ENCODE data around the gene PDE8B. TPM values are rescaled to one million over a fixed set of nuclear protein-coding genes. Genes with fewer than 3 reads are reported as not detected.

Gene PDE8B
- total RNA-seq, 1 donor from 2014 or later: 1.1 TPM

DNA sequence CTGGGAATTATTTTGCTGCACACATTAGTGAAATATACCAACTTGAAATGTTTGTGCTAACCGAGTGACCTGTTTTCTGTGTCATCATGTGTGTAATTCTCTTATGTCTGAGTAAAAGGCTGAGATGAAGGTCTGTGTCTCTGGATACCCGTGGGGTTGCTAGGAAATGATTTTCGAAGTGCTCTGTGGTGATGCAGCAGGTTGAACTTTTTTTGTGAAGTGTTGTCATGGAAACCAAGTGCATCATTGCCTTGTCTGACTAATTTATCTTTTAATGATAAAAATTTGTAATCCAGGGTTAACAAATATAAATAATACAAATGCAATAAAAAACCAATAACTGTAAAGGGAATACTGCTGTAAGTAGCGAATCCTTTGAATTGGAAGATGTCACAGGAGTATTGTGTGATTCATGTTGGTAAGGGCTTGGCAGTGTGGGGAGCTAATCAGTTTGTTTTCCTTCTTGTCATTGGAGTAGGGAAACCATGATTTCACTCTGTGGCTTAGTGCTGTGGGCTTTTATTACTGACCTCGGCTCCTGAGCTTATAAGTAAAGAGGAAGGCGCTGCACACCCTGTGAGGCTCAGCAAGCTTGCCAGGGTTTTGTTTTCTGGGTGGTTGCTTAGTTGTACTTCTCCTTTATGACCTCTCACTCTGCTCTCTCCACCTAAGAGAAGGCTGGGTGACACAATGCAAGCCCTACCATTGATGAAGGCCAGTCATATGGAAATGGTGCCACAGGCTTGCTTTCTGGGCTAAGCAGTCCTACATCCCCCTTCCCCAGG is 22.3 kb downstream of the PDE8B start:
- Mint-ChIP-seq H3K4me1 (ENCODE audit: low read depth) (no peaks in the 10 kb centered on the region), H3K27me3 (ENCODE audit: low read depth) (no peaks in the 10 kb centered on the region), H3K27ac (ENCODE audit: unreplicated experiment) (no peak overlapping the region), H3K9me3 (ENCODE audit: low read depth) (peaks cover 7% of the 10 kb centered on the region), H3K36me3 (ENCODE audit: low read depth) (peaks cover 3% of the 10 kb centered on the region), H3K4me3 (ENCODE audit: unreplicated experiment) (no peak overlapping the region)
- TF ChIP-seq, protein P1, sequence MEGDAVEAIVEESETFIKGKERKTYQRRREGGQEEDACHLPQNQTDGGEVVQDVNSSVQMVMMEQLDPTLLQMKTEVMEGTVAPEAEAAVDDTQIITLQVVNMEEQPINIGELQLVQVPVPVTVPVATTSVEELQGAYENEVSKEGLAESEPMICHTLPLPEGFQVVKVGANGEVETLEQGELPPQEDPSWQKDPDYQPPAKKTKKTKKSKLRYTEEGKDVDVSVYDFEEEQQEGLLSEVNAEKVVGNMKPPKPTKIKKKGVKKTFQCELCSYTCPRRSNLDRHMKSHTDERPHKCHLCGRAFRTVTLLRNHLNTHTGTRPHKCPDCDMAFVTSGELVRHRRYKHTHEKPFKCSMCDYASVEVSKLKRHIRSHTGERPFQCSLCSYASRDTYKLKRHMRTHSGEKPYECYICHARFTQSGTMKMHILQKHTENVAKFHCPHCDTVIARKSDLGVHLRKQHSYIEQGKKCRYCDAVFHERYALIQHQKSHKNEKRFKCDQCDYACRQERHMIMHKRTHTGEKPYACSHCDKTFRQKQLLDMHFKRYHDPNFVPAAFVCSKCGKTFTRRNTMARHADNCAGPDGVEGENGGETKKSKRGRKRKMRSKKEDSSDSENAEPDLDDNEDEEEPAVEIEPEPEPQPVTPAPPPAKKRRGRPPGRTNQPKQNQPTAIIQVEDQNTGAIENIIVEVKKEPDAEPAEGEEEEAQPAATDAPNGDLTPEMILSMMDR (IDR thresholded peaks at IDR 0.05): no peak
- DNase-seq (ENCODE audit: low spot score): no peak

DNA sequence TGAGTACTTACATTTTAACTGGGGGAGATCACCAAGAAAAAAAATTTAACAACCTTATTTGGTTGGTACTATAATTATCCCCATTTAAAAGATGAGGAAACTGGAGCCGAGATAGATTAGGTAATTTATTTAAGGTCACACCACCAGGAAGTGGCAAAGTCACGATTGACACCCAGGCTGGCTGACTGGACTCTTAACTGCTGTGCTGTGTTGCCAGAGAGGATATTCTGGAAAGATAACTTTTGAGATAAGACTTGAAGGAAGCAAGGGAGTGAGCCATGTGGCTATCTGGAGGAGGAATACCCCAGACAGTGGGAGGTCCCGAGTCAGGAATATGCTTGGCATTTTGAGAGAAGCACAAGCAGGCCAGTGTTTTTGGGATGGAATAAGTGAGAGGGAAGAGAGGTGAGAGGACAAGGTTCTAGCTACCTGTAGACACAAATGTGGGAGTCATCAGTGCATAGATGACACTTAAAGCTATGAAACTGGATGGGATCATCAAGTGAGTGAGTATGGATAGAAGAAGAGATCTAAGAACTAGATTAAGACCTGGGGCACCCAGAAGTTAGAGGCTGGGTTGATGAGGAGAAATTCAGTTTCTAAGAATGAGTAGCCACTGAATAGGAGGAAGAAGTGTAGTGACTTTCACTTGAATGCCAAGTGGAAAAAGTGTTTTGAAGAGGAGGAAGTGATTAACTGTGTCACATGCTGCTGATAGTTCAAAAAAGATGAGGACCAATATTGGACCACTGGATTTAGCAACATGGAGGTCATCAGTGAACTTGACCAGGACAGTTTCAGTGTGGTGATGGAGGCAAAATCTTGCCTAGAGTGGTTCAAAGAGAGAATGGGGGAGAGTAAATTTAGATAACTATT is 25.6 kb downstream of the PDE8B start:
- peaks cover 7% of the 10 kb centered on the region for H3K9me3 Mint-ChIP-seq (ENCODE audit: low read depth)
- peaks cover 3% of the 10 kb centered on the region for H3K27me3 Mint-ChIP-seq (ENCODE audit: low read depth)
- no peak for DNase-seq (ENCODE audit: low spot score)
- no peak overlapping the region for H3K27ac Mint-ChIP-seq (ENCODE audit: unreplicated experiment)
- TF ChIP-seq, protein P1 (IDR thresholded peaks at IDR 0.05): no peak
- H3K4me1 Mint-ChIP-seq (ENCODE audit: low read depth): no peaks in the 10 kb centered on the region
- peaks cover 3% of the 10 kb centered on the region for H3K36me3 Mint-ChIP-seq (ENCODE audit: low read depth)
- no peak overlapping the region for H3K4me3 Mint-ChIP-seq (ENCODE audit: unreplicated experiment)

DNA sequence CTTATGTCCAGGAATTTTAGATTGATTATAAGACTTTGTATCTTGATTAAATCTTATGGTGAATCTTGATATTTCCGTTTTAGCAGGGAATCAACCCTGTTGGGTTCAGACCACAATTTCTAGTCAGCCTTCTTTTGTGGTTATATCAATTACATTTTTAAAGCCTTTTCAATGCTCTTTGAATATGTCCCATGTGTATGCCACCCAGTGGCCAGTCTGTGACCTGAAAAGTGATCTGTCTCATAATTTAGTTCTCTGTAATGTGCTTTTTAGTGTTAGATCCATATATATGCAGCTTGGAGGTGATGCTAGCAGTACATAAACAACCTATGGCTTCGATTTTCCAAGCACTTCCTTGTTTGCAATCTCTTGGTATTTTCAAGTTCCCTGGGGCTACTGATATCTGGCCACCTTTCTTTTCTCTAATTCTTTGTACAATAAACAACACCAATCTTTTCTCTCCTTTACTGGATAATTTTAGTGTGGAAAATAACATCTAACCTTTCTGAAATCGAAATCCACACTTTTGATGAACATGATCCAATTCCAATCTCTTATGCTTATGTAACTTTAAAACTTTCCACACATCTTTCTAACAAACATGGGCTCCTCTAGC is 28.8 kb downstream of the PDE8B start:
- Mint-ChIP-seq H3K27ac (ENCODE audit: unreplicated experiment) (no peak overlapping the region), H3K9me3 (ENCODE audit: low read depth) (peaks cover 7% of the 10 kb centered on the region), H3K4me3 (ENCODE audit: unreplicated experiment) (no peak overlapping the region), H3K27me3 (ENCODE audit: low read depth) (peaks cover 14% of the 10 kb centered on the region), H3K4me1 (ENCODE audit: low read depth) (no peaks in the 10 kb centered on the region), H3K36me3 (ENCODE audit: low read depth) (peaks cover 3% of the 10 kb centered on the region)
- no peak for DNase-seq (ENCODE audit: low spot score)
- TF ChIP-seq, protein P1 (IDR thresholded peaks at IDR 0.05): peak; percentile 77

DNA sequence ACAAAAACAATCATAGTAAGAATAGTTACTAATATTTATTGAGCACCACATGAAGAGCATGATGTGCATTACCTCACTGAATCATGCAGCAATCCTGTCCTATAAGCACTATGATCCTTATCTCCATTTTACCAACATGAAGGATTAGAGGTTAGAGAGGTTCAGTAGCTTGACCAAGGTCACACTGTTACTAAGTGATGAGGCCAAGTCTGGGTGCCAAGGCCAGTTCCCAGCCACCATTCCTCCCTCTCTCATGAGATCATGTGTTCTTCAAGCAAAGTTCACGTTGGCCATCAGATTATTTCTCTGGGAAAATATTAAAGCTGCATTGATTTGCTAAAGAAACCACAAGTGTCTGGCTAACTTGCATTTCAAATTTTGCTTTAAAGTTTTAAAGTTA is 31.0 kb downstream of the PDE8B start:
- H3K9me3 Mint-ChIP-seq (ENCODE audit: low read depth): peaks cover 5% of the 10 kb centered on the region
- DNase-seq (ENCODE audit: low spot score): no peak
- H3K4me3 Mint-ChIP-seq (ENCODE audit: unreplicated experiment): no peak overlapping the region
- TF ChIP-seq, protein P1 (IDR thresholded peaks at IDR 0.05): no peak
- no peaks in the 10 kb centered on the region for H3K4me1 Mint-ChIP-seq (ENCODE audit: low read depth)
- H3K27me3 Mint-ChIP-seq (ENCODE audit: low read depth): peaks cover 14% of the 10 kb centered on the region
- no peak overlapping the region for H3K27ac Mint-ChIP-seq (ENCODE audit: unreplicated experiment)
- H3K36me3 Mint-ChIP-seq (ENCODE audit: low read depth): peaks cover under 1% of the 10 kb centered on the region

DNA sequence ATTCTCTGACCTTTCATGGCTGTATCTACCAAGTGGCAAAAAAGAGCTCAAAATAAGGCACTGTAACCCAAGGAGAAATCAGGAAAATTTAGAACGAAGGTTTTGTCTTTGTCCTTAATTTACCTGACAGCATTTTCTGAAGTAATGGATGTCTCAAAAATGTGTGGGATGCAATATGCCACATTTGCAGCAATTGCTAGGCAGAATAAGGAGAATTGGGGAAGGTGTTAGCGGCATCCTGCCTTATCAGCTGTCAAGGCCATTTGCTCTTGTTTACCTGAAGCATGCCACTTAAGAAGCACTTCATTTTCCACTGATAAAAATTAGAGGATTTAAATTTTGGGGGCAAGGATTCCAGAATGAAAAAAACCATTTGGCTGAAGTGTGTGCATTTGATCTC is 39.0 kb downstream of the PDE8B start:
- no peak overlapping the region for H3K27ac Mint-ChIP-seq (ENCODE audit: unreplicated experiment)
- H3K4me1 Mint-ChIP-seq (ENCODE audit: low read depth): no peaks in the 10 kb centered on the region
- peaks cover 27% of the 10 kb centered on the region for H3K27me3 Mint-ChIP-seq (ENCODE audit: low read depth)
- H3K4me3 Mint-ChIP-seq (ENCODE audit: unreplicated experiment): no peak overlapping the region
- TF ChIP-seq, protein P1 (IDR thresholded peaks at IDR 0.05): no peak
- peaks cover 2% of the 10 kb centered on the region for H3K36me3 Mint-ChIP-seq (ENCODE audit: low read depth)
- H3K9me3 Mint-ChIP-seq (ENCODE audit: low read depth): no peaks in the 10 kb centered on the region
- DNase-seq (ENCODE audit: low spot score): no peak
